Activated CD8-positive, alpha-beta T cell treated with anti-CD3 and anti-CD28 coated beads for 36 hours (primary cell): ENCODE results near the gene HNRNPLL. TPM values are rescaled to one million over a fixed set of nuclear protein-coding genes. Genes with fewer than 3 reads are reported as not detected.

Source experiments
- ATAC-seq: fragments of 200-7000 bp; cut with Tn5 transposase; one replicate; pipeline ENCODE4 v1.10.0; 2021; ENCODE audit warnings: mild to moderate bottlenecking, moderate library complexity
- CTCF ChIA-PET: fragments of 350-600 bp; sonication (Branson Sonifier 250); formaldehyde crosslinking; loops from one replicate; lab custom pipeline; 2021; ENCODE audit warnings: antibody characterized with exemption; lab: Charles Lee
- POLR2A ChIA-PET: fragments of 350-600 bp; sonication (Branson Sonifier 250); formaldehyde crosslinking; loops from one replicate; lab custom pipeline; 2021; ENCODE audit warnings: antibody characterized with exemption; lab: Charles Lee
- DNase-seq: peaks from one replicate; pipeline ENCODE4 v3.0.0-alpha.2; 2020
- H3K27ac Mint-ChIP-seq: one replicate; pipeline ENCODE4 v1.8.0; 2021; ENCODE audit warnings: mild to moderate bottlenecking, mixed read lengths
- H3K27me3 Mint-ChIP-seq: one replicate; pipeline ENCODE4 v1.8.0; 2021; ENCODE audit warnings: mixed read lengths
- H3K36me3 Mint-ChIP-seq: one replicate; pipeline ENCODE4 v1.8.0; 2021; ENCODE audit warnings: low read depth, mixed read lengths
- H3K4me1 Mint-ChIP-seq: one replicate; pipeline ENCODE4 v1.8.0; 2021; ENCODE audit warnings: low read depth, mixed read lengths
- H3K4me3 Mint-ChIP-seq: one replicate; pipeline ENCODE4 v1.8.0; 2021; ENCODE audit warnings: mild to moderate bottlenecking, moderate library complexity, mixed read lengths
- H3K9me3 Mint-ChIP-seq: one replicate; pipeline ENCODE4 v1.8.0; 2021; ENCODE audit warnings: mixed read lengths
- intact Hi-C: fragments of 100-400 bp; cut with micrococcal nuclease; formaldehyde crosslinking; loops from one replicate; pipeline ENCODE4 v1.10.0; 2022
- total RNA-seq, 2 experiments: library from RNA; stranded (reverse); gene quantifications; one replicate each; pipeline ENCODE4 v1.2.3, GENCODE V29; 2021
- TF ChIP-seq, protein P1 (sequence below): fragments of 200-600 bp; IDR thresholded peaks from one replicate; pipeline ENCODE4 v1.8.0; 2022; ENCODE audit warnings: antibody characterized with exemption, mild to moderate bottlenecking

Gene HNRNPLL
- total RNA-seq = 10 to 100 TPM; 54.9 to 55.3 TPM

DNA sequence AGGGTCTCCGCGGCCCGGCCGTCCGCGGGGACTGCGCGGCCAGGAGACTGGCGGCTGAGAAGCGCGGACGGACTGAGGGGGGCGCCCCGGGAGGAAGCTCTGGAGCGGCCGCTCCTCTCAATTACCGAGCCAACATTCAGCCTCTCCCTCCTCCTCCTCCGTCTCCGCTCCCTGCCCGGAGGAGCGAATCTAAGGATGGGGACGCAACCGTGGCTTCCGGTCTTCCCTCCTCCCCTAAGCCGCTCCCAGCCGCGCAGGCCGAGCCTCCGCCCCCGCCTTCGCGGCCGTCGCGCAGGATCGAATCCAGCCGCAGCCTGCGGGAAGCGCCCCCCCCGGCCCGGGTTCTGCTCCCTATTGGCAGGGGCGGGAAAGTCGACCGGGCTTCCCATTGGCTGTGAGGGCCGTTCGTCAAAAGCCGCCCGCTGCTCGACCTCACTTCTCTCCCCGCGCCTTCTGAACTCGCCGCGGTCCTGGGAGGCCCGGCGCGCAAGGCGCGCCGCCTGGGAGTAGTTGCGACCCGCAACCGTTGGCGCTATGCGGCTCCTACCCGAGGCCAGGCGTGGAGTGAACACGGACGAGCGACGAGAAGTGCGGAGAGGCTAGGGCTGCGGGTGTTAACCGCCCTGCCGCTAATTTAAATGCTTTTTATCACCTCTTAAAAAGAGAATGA, at the start of gene HNRNPLL:
TSS of gene HNRNPLL (minus strand) at position 197 of the 670 bp plus-strand sequence. CDS start 302 bp downstream, outside the sequence.
- Mint-ChIP-seq H3K27ac (peak within 1 kb of the TSS; percentile 88), H3K36me3 (peaks cover 18% of the 10 kb centered on the region), H3K4me3 (peak within 1 kb of the TSS; percentile 82), H3K4me1 (peaks cover 44% of the 10 kb centered on the region), H3K27me3 (no peaks in the 10 kb centered on the region), H3K9me3 (no peaks in the 10 kb centered on the region)
- ChIA-PET POLR2A (interaction anchor here (0.7 to 14.6 kb wide), 12 partner anchors 9 to 174 kb away, joined by 3 to 209 read pairs (median 4); partner anchors contain the start of genes GALM and SRSF7), CTCF (interaction anchor here (0.6 to 10.2 kb wide), 37 partner anchors 9 to 172 kb away, joined by 3 to 168 read pairs (median 7); partner anchors contain the start of genes GALM and SRSF7)
- intact Hi-C loops = loop anchor here (2.0 to 5.0 kb wide), 3 partner anchors 50 to 119 kb away; partner anchors contain the start of gene GALM
- DNase-seq = peak; percentile 97
- ATAC-seq = peak; percentile 88
- TF ChIP-seq, protein P1, sequence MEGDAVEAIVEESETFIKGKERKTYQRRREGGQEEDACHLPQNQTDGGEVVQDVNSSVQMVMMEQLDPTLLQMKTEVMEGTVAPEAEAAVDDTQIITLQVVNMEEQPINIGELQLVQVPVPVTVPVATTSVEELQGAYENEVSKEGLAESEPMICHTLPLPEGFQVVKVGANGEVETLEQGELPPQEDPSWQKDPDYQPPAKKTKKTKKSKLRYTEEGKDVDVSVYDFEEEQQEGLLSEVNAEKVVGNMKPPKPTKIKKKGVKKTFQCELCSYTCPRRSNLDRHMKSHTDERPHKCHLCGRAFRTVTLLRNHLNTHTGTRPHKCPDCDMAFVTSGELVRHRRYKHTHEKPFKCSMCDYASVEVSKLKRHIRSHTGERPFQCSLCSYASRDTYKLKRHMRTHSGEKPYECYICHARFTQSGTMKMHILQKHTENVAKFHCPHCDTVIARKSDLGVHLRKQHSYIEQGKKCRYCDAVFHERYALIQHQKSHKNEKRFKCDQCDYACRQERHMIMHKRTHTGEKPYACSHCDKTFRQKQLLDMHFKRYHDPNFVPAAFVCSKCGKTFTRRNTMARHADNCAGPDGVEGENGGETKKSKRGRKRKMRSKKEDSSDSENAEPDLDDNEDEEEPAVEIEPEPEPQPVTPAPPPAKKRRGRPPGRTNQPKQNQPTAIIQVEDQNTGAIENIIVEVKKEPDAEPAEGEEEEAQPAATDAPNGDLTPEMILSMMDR = no peak

DNA sequence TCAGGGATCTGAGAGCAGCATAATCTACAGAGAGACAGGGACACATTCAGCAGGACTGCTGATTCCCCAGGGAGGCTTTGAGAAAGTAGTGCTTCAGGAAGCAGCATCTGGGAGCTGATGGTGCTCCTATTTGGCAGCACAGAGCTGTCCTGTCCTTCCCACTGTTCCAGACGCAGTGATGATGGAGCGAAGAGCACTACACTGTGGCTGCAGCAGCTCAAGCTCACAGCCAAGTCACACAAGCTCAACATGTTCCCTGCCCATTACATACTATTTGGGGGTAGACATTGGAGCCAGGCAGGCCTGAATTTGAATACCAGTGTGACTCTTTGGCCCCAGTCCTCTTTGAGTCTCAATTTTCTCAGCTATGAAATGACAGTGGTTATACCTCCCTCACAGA, 48.0 kb upstream of the HNRNPLL start:
- H3K27ac Mint-ChIP-seq = no peak overlapping the region
- peaks cover 52% of the 10 kb centered on the region for H3K4me1 Mint-ChIP-seq
- no peaks in the 10 kb centered on the region for H3K36me3 Mint-ChIP-seq
- TF ChIP-seq, protein P1 = no peak
- ChIA-PET POLR2A (interaction anchor here (1.2 to 3.7 kb wide), 2 partner anchors 15 to 101 kb away, joined by 3 to 22 read pairs; partner anchors contain the start of genes GALM and SRSF7), CTCF (interaction anchor here (1.0 to 3.8 kb wide), 3 partner anchors 15 to 71 kb away, joined by 4 to 48 read pairs (median 5); partner anchors contain the start of gene GALM)
- H3K4me3 Mint-ChIP-seq = no peak overlapping the region
- ATAC-seq (no peak), DNase-seq (no peak)
- intact Hi-C loops = loop anchor here (5.0 kb wide), 1 partner anchor 72 kb away; no protein-coding TSS in a partner anchor
- H3K9me3 Mint-ChIP-seq = no peaks in the 10 kb centered on the region
- no peaks in the 10 kb centered on the region for H3K27me3 Mint-ChIP-seq

DNA sequence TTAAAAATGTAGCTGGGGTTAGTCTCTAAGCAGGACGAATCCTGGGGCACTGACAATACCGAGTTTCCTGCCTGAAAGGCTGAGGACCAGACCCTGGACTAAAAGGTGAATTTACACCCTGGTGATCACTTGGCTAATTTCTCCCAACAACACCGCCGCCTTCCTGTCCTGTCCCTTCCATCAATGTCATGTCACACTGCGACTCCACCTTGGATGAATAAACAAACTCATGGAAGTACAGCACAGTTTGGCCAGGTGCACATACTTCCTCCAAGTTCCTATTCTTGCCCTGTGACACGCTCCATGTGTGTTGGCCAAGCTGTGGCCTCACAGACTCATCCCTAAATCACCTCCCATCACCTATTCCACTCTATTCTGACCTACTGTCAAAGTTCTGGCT, 47.3 kb upstream of the HNRNPLL start:
- Mint-ChIP-seq H3K9me3 (no peaks in the 10 kb centered on the region), H3K27me3 (no peaks in the 10 kb centered on the region), H3K4me1 (peaks cover 46% of the 10 kb centered on the region), H3K36me3 (no peaks in the 10 kb centered on the region), H3K4me3 (no peak overlapping the region), H3K27ac (no peak overlapping the region)
- intact Hi-C loops = loop anchor here (5.0 kb wide), 1 partner anchor 72 kb away; no protein-coding TSS in a partner anchor
- TF ChIP-seq, protein P1 = no peak
- ChIA-PET POLR2A (interaction anchor here (1.2 to 3.7 kb wide), 2 partner anchors 15 to 101 kb away, joined by 3 to 22 read pairs; partner anchors contain the start of genes GALM and SRSF7), CTCF (interaction anchor here (1.0 to 2.4 kb wide), 3 partner anchors 46 to 72 kb away, joined by 4 to 10 read pairs (median 5); no protein-coding TSS in a partner anchor)
- DNase-seq = no peak
- ATAC-seq = no peak

DNA sequence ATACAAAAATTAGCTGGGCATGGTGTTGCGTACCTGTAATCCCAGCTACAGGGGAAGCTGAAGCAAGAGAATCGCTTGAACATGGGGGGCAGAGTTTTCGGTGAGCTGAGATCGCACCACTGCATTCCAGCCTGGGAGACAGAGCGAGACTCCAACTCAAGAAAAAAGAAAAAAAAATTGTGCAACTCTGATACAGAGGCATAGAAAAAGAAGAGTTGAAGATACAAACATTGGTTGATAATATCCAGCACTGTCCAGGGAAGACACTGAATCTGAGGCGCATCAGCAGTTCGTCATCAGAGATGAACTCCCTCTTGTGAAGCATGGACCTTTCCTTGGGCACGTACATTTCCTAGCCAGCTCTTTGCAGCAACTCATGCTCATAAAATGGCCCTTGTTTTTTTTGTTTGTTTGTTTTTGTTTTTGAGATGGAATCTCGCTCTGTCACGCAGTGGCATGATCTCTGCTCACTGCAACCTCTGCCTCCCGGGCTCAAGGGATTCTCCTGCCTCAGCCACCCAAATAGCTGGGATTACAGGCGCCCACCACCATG, 46.5 kb upstream of the HNRNPLL start:
- ChIA-PET CTCF (interaction anchor here (1.5 to 2.4 kb wide), 2 partner anchors 45 to 73 kb away, joined by 4 to 10 read pairs; no protein-coding TSS in a partner anchor), POLR2A (interaction anchor here (1.1 to 3.7 kb wide), 2 partner anchors 16 to 33 kb away, joined by 3 to 22 read pairs; partner anchors contain the start of gene GALM)
- Mint-ChIP-seq H3K4me1 (peaks cover 43% of the 10 kb centered on the region), H3K4me3 (no peak overlapping the region), H3K9me3 (no peaks in the 10 kb centered on the region), H3K36me3 (no peaks in the 10 kb centered on the region), H3K27me3 (no peaks in the 10 kb centered on the region), H3K27ac (no peak overlapping the region)
- no peak for DNase-seq
- TF ChIP-seq, protein P1 = no peak
- intact Hi-C loops = no loop called here
- no peak for ATAC-seq
